Gastrocnemius medialis (tissue), 4 donors: Measurements from ENCODE around the gene MSANTD7.

Experiments
- POLR2A ChIP-seq, 2 donors: fragments of 450-650 bp; IDR thresholded peaks; one replicate each; pipeline ENCODE4 v1.6.1; 2017; ENCODE audit warnings: antibody characterized with exemption in 2 of 2, mild to moderate bottlenecking in 2 of 2, moderate library complexity in 2 of 2
- TF ChIP-seq, protein P1 (sequence below), 5 experiments: fragments of 450-650 bp in 3 of 5; fragments of 200-600 bp in 2 of 5; sonication (generic) in 2 of 5; IDR thresholded peaks in 4 of 5; conservative IDR thresholded peaks in 1 of 5; 1 replicate in 4 of 5; 2 replicates in 1 of 5; pipeline ENCODE4 v1.5.1; 2016 to 2019; ENCODE audit warnings: antibody characterized with exemption in 5 of 5, mild to moderate bottlenecking in 3 of 5, moderate library complexity in 3 of 5

DNA sequence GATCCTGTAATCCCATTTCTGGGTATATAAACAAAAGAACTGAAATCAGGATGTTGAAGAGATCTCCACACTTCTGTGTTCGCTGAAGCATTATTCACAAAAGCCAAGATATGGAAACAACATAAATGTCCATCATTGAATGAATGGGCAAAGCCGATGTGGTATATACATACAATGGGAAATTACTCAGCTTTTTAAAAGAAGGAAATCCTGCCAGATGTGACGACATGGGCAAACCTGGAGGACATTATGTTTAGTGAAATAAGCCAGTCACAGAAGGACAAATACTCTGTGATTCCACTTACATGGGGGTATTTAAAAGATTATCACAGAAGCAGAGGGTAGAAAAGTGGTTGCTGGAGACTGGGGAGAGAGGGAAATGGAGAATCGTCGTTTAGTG, 39.5 kb upstream of the MSANTD7 start:
- TF ChIP-seq, protein P1, sequence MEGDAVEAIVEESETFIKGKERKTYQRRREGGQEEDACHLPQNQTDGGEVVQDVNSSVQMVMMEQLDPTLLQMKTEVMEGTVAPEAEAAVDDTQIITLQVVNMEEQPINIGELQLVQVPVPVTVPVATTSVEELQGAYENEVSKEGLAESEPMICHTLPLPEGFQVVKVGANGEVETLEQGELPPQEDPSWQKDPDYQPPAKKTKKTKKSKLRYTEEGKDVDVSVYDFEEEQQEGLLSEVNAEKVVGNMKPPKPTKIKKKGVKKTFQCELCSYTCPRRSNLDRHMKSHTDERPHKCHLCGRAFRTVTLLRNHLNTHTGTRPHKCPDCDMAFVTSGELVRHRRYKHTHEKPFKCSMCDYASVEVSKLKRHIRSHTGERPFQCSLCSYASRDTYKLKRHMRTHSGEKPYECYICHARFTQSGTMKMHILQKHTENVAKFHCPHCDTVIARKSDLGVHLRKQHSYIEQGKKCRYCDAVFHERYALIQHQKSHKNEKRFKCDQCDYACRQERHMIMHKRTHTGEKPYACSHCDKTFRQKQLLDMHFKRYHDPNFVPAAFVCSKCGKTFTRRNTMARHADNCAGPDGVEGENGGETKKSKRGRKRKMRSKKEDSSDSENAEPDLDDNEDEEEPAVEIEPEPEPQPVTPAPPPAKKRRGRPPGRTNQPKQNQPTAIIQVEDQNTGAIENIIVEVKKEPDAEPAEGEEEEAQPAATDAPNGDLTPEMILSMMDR (IDR thresholded peaks at IDR 0.05 in 4 of 5, conservative IDR thresholded peaks at IDR 0.05 in 1 of 5), result no peak
- TF ChIP-seq POLR2A (IDR thresholded peaks at IDR 0.05), result no peak
